Ecto neural progenitor cell (in vitro differentiated cells): ENCODE measurements around the gene GJC1.
"Not testable (repeated sequence)": the region's sequence is repeated elsewhere in the genome, so short reads cannot be mapped to it uniquely, and the experiment has no call there.

Experiments used
- DNase-seq: peaks from one replicate; pipeline ENCODE4 v3.0.0-alpha.2; 2018; ENCODE audit warnings: low spot score

GJC1 gene

GRCh38 chr17:44759086-44759915, 70.8 kb downstream of the GJC1 start:
- peak; percentile 69 for DNase-seq

- peak; percentile 75 for DNase-seq
Measured at GRCh38 chr17:44758414-44759085, 71.5 kb downstream of the GJC1 start, which contains the start of gene ADAM11. Gene ADAM11, plus strand, starts transcription at chr17:44758988. Its CDS starts 212 bp downstream, at chr17:44759200.

- DNase-seq: no peak
Measured at GRCh38 chr17:44757918-44758413, 72.1 kb downstream of the GJC1 start.

- peak; percentile 49 for DNase-seq
Measured at GRCh38 chr17:44757045-44757917, 72.8 kb downstream of the GJC1 start.

GRCh38 chr17:44755180-44755579, 74.9 kb downstream of the GJC1 start:
- not testable (repeated sequence) for DNase-seq

GRCh38 chr17:44754276-44754675, 75.8 kb downstream of the GJC1 start:
- DNase-seq: no peak

GRCh38 chr17:44752953-44753861, 76.9 kb downstream of the GJC1 start:
- DNase-seq: no peak

GRCh38 chr17:44751806-44752205, 78.3 kb downstream of the GJC1 start:
- no peak for DNase-seq

- DNase-seq: no peak
Measured at GRCh38 chr17:44751331-44751730, 78.8 kb downstream of the GJC1 start.

- DNase-seq: no peak
Measured at GRCh38 chr17:44749980-44750318, 80.1 kb downstream of the GJC1 start.

- peak; percentile 60 for DNase-seq
Measured at GRCh38 chr17:44749076-44749979, 80.8 kb downstream of the GJC1 start.
